Measurements from ENCODE around the gene TMEM270. TPM values are rescaled to one million over a fixed set of nuclear protein-coding genes. Genes with fewer than 3 reads are reported as not detected.
"Not testable (repeated sequence)": the region's sequence is repeated elsewhere in the genome, so short reads cannot be mapped to it uniquely, and the experiment has no call there.

The TMEM270 gene
- total RNA-seq, 1 donor from 2014 or later, result not detected

DNA sequence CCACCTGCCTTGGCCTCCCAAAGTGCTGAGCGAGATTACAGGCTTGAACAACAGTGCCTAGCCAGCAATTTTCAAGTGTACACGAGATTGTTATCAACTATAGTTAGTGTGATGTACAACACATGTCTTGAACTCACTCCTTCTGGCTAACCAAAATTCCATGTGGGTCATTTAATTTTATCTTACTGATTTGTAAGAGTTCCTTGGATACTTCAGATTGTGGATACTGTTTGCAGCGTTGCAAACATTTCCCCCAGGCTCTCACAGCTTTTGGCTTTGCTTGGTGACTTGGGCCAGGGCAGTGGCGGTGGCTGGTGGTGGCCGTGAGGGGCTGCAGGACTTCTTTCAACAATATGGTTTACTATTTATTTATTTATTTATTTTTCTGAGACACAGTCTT, 8.5 kb upstream of the TMEM270 start:
- DNase-seq (ENCODE audit: low spot score), result no peak

DNA sequence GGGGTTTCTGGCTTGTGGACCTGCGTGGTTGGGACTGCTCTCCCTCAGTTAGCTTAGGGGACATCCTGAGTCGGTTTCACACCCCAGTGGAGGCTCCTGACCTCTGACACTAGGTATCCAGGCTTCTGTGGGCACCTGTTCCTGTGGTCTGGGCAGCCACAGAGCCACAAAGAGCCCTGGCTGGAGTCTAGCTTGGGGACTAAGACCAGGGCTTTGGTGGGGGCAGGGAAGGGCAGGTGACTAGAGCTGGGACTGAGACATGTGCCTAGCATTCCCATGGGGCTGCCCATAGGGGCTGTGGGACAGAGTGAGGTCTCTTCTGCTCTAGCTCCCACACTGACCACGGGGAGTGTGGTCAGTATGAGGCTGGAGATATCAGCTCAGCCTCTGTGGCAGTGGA, 4.0 kb upstream of the TMEM270 start:
- DNase-seq (ENCODE audit: low spot score), result no peak

DNA sequence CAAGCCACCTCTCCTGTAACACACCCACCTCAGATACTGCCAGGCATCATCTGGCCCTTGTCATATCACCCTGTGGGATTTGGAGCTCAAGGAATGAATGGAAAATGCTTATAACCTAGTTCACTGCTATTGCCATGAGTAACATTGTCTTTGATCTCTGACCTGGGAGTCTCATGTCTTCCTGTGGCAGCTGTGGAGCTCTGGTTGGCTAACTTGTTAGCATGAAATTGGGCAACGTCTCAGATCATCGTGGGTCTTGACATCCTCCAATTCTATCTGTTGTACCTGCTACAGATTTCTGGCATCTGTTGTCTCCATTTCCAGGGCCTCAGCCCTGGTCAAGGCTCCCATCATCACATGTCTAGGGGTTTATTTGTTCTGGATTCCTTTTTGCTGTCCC, 2.2 kb upstream of the TMEM270 start:
- DNase-seq (ENCODE audit: low spot score), result no peak

DNA sequence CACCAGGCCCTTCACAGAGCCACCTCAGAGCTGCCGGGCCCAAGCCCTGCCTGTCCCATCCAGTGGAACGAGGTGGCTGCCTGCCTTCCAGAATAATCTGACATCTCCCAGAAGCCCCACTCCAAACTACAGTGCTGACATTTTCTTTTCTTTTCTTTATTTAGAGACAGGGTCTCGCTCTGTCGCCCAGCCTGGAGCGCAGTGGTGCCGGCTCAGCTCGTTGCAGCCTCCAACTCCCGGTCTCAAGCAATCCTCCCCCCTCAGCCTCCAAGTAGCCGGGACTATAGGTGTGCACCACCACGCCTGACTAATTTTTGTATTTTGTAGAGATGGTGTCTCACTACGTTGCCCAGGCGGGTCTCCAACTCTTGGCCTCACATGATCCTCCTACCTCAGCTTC, 346 bp downstream of the TMEM270 start:
- DNase-seq (ENCODE audit: low spot score), result no peak

GRCh38 chr7:73864981-73865711, 4.2 kb downstream of the TMEM270 start:
- DNase-seq (ENCODE audit: low spot score), result no peak

DNA sequence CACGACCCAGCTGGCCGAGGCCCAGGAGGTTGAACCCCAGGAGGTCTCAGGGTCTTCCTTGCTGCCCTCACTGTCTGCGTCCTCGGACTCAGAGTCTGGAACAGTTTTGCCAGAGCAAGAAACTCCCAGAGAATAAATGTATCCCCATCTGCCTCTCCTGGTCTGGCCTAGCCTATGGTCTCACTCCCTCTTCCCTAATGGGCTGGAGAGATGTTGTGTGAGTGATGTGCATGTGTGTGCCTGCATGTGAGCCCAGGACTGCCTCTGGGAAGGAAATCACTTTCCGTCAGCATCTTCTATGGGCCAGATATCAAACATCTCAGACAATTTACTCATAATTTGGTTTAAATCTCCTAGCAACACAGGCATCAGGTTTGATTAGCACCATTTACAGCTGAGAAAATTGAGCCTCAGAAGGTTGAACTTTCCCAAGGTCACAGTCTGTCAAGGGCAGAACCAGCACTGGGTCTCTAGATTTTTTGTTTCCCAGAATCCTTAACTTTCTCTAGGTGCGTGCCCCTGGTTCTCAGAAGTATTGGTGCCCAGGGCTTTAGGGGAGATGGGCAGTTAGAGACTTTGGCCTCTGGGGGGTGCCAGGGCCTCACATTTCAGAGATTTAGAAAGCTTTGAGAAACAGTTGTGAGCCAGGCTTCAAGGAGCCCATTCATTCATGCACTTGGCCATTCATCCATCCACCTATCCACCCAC, 4.9 kb downstream of the TMEM270 start:
- peak; percentile 74 for DNase-seq (ENCODE audit: low spot score)

GRCh38 chr7:73866446-73866767, 5.4 kb downstream of the TMEM270 start:
- no peak for DNase-seq (ENCODE audit: low spot score)

DNA sequence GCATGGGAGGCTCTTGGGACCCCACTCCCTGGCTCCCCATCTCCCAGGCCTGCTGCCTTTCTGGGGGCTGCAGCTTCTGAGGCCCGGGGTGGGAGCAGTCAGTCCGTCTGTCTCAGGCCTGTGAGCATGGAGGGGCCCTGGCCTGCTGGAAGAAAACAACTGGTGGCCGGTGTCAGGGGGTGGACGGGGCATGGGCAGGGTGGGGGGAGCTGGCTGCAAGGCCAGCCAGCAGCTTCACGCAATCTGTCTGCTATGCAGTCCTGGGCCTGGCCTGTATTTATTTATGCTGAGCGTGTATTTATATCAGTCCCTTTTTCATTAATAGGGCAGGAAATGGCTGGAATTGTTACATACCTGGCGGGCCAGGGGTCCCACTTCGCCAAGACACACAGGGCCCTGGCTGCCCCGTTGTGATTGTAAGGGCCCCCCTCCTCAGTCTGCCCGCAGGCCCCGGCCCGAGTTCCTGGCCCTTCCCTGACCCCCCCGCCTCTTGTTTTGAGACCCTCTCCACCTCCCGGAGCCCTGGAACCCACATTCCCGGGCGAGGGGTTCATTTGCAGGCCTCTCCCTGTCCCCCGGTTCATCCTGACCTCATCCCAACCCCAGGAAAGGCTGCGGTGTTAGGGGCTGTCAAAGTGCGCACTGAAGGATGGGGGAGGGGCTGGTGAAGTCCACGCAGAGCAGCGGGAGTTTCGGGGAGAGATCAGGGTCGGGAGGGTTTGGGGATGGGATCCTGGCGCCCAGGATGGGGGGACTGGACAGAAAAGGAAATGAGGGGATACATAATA, 8.2 kb downstream of the TMEM270 start:
- peak; percentile 60 for DNase-seq (ENCODE audit: low spot score)

DNA sequence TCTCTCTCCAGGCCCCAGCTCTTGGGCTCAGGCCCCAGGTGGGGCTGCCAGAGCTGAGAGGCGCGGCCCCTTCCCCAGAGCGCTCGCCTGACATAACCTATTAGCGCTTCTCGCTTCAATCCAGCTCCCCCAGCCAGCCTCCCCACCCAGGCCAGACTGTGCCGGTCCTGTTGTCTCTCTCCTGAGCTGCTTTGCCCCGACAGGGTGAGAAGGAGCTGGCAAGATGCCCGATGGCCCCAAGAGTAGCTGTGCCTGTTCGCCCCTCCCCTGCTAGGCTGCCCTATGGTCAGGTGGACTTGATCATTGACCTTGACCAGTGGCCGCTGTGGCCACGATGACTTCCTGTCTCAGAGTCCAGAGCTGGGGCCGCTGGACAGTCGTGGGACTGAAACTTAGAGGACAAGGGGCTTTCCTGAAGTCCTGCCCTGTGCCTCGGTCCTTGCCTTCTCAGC, 9.1 kb downstream of the TMEM270 start:
- DNase-seq (ENCODE audit: low spot score), result peak; percentile 43

- peak; percentile 69 for DNase-seq (ENCODE audit: low spot score)
Measured at GRCh38 chr7:73871163-73872011, 10.4 kb downstream of the TMEM270 start.

DNA sequence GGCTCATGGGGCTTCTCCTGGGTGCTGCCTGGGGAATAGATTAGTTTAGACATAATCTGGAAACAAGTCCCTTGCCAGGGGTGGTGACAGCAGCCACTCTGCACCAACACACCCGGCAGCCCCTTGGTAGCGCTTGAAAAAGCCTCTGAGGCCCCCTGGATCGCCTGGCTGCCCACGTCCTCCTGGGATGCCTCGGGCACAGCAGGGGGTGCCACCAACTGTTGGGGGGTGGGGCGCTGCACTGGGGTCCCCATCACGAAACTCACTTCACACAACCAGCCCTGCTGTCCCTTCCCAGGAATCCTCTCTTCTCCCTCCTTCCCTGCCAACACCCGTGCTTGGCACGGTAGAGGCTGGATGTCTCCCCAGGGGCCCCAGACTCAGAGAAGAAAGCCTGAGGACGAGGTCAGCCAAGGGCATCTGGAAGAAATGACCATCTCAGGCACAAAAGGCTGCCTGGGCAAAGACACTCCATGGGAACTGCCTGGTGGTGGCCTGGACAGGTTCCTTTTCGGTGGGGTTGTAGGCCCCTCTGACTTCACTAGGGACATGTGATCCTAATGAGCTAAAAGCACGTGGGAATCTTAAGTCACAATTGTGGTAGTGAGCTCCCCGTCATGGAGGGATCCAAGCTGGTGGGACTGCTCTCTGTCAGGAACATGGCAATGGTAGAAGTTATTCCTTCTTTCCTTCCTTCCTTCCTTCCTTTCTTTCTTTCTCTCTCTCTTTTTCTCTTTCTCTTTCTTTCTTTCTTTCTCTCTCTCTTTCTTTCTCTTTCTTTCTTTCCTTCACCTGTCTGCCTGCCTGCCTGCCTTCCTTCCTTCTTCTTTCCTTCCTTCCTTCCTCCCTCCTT, 11.3 kb downstream of the TMEM270 start:
- DNase-seq (ENCODE audit: low spot score), result no peak

DNA sequence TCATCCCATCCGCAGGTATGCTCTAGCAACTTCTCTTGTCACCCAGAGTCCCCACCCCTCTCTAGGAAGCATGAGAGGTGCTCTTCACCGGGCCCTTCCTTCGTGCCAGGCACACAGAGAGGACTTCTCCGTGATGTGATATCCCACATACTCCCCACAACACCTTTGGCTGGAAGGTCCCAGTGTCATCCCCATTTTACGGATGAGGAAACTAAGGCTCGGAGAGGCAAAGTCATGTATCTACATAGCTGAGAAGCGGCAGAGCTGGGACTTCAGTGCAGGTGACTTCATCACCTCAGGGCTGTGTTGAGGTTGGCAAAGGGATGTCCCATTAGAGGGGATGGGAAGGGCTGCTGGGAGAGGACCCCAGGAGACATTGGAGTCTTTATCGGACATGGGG, 15.4 kb downstream of the TMEM270 start:
- no peak for DNase-seq (ENCODE audit: low spot score)

GRCh38 chr7:73876973-73877372, 16.0 kb downstream of the TMEM270 start:
- DNase-seq (ENCODE audit: low spot score), result no peak

DNA sequence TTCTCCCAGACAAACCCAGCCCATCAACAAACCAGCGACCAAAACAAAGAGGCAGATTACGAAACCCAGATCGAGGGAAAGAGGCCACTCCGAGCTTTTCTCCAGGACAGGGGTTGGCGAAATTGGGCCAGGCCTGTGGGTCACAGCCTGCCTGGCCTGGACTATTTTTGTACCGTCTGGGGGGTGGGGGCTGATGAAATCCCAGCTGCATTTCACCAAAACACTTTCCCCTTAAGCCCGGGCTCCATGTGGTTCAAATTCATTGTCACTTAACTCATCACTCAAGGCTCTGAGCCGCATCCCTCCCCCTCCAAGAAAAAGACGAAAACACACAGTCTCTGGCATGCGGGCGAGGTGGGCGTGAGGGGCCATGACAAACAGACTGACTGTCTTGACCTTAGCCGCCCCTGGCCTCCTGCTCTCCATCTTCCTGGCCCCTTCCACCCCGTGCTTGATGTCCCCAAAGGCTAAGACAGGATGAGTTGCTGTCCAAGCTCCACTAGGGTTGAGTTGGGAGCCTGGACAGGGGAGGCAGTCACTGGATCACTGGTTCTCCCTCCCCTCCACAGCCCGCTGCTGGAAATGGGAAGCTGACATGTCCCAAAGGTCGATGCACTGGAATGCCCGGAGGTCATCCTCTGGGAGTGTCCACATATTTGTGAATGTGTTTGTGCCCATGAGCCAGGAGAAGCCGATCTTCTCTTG, 19.2 kb downstream of the TMEM270 start:
- no peak for DNase-seq (ENCODE audit: low spot score)

DNA sequence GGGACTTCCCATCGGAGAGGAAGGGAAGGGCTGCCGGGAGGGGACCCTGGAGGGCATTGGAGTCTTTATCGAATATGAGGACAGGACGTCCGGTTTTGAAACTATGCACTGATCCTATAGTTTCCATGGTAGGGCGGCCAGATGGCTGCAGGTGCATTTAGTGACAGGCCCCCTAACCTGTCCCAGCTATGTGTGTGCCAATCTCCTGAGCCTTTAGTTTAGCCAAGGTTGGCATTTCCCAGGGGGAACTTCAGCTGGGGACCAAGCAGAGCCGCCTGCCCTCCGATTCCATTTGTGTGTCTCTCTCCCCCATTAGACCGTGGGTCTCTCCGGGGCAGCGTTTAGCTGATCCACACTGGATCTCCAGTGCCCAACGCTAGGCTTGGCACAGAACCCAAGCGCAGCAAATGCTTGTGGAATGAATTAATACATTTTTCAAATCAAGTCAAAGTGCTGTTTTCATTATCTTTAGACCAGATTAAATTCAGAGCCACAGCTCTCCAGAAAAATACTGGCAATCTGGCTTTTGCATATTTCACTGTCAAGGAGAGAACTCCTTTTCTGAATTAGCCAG, 19.9 kb downstream of the TMEM270 start:
- no peak for DNase-seq (ENCODE audit: low spot score)

DNA sequence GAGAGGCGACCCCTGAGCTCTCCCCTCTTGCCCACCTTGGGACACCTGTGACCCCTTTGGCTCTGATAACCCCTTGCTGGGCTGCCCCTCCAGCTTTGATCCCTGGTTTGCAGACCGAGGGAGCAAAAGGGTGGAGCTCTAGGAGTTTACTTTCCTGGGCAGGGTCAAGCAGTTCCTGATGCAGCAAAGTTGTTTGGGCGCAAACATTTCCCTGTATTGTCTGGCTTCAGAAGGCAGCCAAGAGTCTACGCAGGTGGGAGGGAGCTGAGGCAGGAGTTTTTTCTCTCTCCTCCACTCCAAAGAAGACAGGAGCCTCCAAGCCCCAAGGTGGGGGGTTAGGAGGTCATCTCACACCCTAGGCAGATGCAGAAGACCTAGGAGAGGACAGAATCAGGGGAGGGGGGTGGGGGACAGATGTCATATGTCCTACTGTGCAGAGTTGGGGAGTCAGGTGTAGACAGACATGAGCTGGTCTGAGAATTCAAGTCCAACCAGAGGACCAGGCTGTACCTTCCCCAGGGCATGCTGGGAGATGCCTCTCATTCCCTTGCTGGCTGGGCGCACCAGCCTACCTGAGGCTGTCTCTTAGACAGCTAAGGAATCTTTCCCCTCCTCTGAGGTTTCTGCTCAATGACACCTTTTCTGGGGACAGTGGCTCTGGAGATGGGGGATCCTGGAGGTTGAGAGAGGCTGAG, 20.5 kb downstream of the TMEM270 start:
- DNase-seq (ENCODE audit: low spot score), result no peak

DNA sequence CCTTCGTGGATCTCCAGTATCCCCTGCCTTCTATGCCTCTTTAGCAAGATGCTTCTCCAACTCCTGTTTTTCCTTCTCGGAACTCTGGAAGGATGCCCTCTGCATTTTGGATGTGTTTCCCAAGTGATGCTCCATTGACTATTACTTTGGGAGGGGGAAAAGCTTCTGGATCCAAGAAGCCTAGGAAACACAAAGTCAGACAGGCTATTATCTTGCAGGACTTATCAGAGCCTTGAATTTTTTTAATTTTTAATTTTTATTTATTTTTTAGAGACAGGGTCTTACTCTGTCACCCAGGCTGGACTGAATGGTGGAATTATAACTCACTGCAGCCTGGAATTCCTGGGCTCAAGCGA, 21.1 kb downstream of the TMEM270 start:
- DNase-seq (ENCODE audit: low spot score), result no peak

GRCh38 chr7:73884867-73885422, 24.0 kb downstream of the TMEM270 start:
- DNase-seq (ENCODE audit: low spot score), result not testable (repeated sequence)

DNA sequence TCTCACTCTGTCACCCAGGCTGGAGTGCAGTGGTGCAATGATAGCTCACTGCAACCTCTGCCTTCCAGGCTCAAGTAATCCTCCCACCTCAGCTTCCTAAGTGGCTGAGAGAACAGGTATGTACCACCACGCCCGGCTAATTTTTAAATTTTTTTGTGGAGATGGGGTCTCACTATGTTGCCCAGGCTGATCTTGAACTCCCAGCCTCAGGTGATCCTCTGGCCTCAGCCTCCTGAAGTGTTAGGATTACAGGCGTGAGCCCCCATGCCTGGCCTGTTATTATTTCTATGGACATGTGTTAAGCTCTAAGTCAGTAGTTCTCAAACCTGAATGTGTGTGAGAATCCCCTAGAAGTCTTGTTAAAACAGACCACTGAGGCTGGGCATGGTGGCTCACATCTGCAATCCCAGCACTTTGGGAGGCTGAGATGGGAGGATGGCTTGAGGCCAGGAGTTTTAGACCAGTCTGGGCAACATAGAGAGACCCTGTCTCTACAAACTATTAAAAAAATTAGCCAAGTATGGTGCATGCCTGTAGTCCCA, 24.5 kb downstream of the TMEM270 start:
- no peak for DNase-seq (ENCODE audit: low spot score)
